ENCODE data around the gene C1orf35.

Gene C1orf35

DNA sequence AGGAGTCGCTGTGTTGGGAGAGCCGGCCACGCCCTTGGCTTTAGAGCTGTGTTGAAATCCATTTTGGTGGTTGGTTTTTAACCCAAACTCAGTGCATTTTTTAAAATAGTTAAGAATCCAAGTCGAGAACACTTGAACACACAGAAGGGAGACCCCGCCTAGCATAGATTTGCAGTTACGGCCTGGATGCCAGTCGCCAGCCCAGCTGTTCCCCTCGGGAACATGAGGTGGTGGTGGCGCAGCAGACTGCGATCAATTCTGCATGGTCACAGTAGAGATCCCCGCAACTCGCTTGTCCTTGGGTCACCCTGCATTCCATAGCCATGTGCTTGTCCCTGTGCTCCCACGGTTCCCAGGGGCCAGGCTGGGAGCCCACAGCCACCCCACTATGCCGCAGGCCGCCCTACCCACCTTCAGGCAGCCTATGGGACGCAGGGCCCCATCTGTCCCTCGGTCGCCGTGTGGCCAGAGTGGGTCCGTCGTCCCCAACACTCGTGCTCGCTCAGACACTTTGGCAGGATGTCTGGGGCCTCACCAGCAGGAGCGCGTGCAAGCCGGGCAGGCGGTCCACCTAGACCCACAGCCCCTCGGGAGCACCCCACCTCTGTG, 4.7 kb downstream of the C1orf35 start:
- DNase-seq (ENCODE audit: low spot score) = peak; percentile 64

DNA sequence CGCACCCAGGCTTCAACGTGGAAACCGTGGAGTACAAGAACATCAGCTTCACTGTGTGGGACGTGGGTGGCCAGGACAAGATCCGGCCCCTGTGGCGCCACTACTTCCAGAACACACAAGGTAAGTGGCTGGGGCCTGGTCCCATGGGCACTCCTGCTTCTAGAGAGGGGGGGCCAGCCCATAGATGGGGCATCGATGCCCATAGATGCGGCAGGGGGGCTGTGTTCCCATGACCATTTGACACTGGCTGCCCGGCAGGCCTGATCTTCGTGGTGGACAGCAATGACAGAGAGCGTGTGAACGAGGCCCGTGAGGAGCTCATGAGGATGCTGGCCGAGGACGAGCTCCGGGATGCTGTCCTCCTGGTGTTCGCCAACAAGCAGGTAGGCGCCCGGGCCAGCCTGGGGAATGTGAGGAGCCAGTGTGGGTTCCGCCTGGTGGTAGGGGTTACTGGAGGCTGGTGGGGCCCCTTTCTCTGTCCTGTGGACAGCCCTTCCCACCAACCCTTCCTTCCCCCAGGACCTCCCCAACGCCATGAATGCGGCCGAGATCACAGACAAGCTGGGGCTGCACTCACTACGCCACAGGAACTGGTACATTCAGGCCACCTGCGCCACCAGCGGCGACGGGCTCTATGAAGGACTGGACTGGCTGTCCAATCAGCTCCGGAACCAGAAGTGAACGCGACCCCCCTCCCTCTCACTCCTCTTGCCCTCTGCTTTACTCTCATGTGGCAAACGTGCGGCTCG, 5.6 kb downstream of the C1orf35 start:
- TF ChIP-seq, protein P1, sequence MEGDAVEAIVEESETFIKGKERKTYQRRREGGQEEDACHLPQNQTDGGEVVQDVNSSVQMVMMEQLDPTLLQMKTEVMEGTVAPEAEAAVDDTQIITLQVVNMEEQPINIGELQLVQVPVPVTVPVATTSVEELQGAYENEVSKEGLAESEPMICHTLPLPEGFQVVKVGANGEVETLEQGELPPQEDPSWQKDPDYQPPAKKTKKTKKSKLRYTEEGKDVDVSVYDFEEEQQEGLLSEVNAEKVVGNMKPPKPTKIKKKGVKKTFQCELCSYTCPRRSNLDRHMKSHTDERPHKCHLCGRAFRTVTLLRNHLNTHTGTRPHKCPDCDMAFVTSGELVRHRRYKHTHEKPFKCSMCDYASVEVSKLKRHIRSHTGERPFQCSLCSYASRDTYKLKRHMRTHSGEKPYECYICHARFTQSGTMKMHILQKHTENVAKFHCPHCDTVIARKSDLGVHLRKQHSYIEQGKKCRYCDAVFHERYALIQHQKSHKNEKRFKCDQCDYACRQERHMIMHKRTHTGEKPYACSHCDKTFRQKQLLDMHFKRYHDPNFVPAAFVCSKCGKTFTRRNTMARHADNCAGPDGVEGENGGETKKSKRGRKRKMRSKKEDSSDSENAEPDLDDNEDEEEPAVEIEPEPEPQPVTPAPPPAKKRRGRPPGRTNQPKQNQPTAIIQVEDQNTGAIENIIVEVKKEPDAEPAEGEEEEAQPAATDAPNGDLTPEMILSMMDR (IDR thresholded peaks at IDR 0.05) = no peak
- H3K4me3 ChIP-seq = no peak overlapping the region
- DNase-seq (ENCODE audit: low spot score) = peak; percentile 71
- no peak overlapping the region for H3K27ac ChIP-seq

More for the DNA sequence above, 4.7 kb downstream of the C1orf35 start:
- Histone ChIP-seq H3K27ac (no peak overlapping the region), H3K4me3 (no peak overlapping the region)
- TF ChIP-seq, protein P1 (IDR thresholded peaks at IDR 0.05) = no peak

DNA sequence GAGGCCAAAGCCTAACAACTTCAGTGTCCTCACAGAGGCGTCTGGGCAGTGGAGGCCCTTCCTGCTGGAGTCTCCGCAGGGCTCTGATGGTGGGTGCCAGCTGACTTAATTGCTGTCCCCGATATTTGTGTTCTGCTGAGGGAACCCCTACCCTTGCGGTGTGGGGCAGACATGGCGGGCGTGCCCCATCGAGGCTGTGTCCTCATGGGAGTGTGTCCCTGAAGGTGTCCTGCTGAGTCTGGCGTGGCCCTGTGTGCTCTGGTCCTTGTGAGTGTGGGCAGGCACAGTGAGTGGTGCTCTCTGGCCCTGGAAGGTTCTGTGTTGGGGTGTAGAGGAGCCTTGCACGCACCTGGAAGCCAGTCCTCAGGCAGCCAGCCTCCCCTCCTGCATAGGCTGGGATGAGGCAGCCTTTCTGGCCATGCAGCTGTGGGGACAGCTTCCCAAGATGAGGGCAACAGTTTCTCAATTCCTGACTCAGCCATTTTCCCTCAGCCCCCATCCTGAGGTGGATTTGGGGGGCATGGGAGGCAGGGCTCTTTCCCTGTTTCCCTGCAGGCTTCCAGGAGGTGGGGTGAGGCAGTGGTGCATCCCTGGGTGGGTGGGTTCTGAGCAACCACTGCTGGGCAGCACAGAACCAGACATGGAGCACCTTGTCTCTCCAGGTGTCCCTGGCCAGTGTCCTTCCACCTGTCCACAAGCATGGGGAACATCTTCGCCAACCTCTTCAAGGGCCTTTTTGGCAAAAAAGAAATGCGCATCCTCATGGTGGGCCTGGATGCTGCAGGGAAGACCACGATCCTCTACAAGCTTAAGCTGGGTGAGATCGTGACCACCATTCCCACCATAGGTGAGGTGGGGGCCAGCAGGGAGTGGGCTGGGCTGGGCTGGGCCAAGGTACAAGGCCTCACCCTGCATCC, 6.5 kb downstream of the C1orf35 start:
- no peak overlapping the region for H3K4me3 ChIP-seq
- TF ChIP-seq, protein P1 (IDR thresholded peaks at IDR 0.05) = no peak
- DNase-seq (ENCODE audit: low spot score) = peak; percentile 66
- no peak overlapping the region for H3K27ac ChIP-seq

GRCh38 chr1:228095938-228096337, 7.2 kb downstream of the C1orf35 start:
- peak; percentile 69 for DNase-seq (ENCODE audit: low spot score)
- H3K4me3 ChIP-seq = no peak overlapping the region
- TF ChIP-seq, protein P1 (IDR thresholded peaks at IDR 0.05) = no peak
- no peak overlapping the region for H3K27ac ChIP-seq

- TF ChIP-seq, protein P1 (IDR thresholded peaks at IDR 0.05) = no peak
- no peak overlapping the region for H3K4me3 ChIP-seq
- H3K27ac ChIP-seq = no peak overlapping the region
- peak; percentile 28 for DNase-seq (ENCODE audit: low spot score)
These were observed 8.0 kb downstream of the C1orf35 start for GRCh38 chr1:228095161-228095560.

GRCh38 chr1:228094432-228095016, 8.6 kb downstream of the C1orf35 start:
- TF ChIP-seq, protein P1 (IDR thresholded peaks at IDR 0.05) = no peak
- Histone ChIP-seq H3K4me3 (no peak overlapping the region), H3K27ac (no peak overlapping the region)
- DNase-seq (ENCODE audit: low spot score) = peak; percentile 14

All from coronary artery (tissue), 2 donors.